AML-193 (cell line): ENCODE measurements around the gene SPI1.

Experiments
- DNase-seq, 2 experiments: peaks; one replicate each; lab custom pipeline; 2025; lab: John Stamatoyannopoulos, UW

The SPI1 gene

GRCh38 chr11:47406896-47407745 lies 28.8 kb upstream of the SPI1 start:
- DNase-seq, result no peak

- DNase-seq, result no peak
Observed at GRCh38 chr11:47403571-47403970, 25.2 kb upstream of the SPI1 start.

GRCh38 chr11:47403135-47403534 lies 24.8 kb upstream of the SPI1 start:
- no peak for DNase-seq

- peak; percentile 49 to 62 for DNase-seq
Observed at GRCh38 chr11:47400768-47401279, 22.5 kb upstream of the SPI1 start.

GRCh38 chr11:47399860-47400767 lies 21.8 kb upstream of the SPI1 start:
- DNase-seq, result no peak

- no peak for DNase-seq
Observed at GRCh38 chr11:47398551-47398950, 20.2 kb upstream of the SPI1 start.

GRCh38 chr11:47398011-47398410 lies 19.7 kb upstream of the SPI1 start:
- DNase-seq, result no peak

GRCh38 chr11:47396049-47396320 lies 17.6 kb upstream of the SPI1 start:
- DNase-seq, result no peak

- DNase-seq, result no peak
Observed at GRCh38 chr11:47395223-47396048, 17.1 kb upstream of the SPI1 start.

GRCh38 chr11:47394322-47395222 lies 16.2 kb upstream of the SPI1 start:
- DNase-seq, result peak; percentile 83 to 86

GRCh38 chr11:47394050-47394321 lies 15.6 kb upstream of the SPI1 start:
- DNase-seq, result no peak

GRCh38 chr11:47393163-47394049 lies 15.1 kb upstream of the SPI1 start:
- DNase-seq, result peak; percentile 23 to 41

GRCh38 chr11:47392546-47393162 lies 14.3 kb upstream of the SPI1 start:
- no peak for DNase-seq

- DNase-seq, result no peak
Observed at GRCh38 chr11:47391711-47392432, 13.5 kb upstream of the SPI1 start.

GRCh38 chr11:47391077-47391583 lies 12.8 kb upstream of the SPI1 start:
- no peak for DNase-seq

GRCh38 chr11:47390422-47390760 lies 12.0 kb upstream of the SPI1 start:
- DNase-seq, result no peak

GRCh38 chr11:47389577-47390421 lies 11.5 kb upstream of the SPI1 start:
- no peak for DNase-seq
